ENCODE measurements around the gene BCL2A1. TPM values are rescaled to one million over a fixed set of nuclear protein-coding genes. Genes with fewer than 3 reads are reported as not detected.

Gene BCL2A1
- total RNA-seq, 1 experiment from 2014 or later: 4.7 TPM

DNA sequence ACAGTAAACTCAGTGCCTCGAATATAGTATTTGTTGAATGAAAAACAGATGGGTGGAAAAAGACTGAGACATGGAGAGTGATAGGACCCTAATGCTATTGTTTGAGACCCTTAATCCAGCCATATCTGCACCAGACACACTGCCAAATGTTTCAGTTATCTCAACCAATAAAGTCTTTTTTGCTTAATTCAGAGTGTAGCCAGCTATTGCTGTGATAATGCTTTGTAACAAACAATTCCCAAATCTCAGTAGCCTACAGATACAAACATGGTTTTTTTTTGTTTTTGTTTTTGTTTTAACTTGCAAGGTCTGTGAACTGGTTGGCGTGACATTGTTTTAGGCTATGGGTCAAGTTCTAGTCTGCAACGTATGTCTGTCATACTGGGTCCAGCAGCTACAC is 17.0 kb upstream of the BCL2A1 start:
- intact Hi-C loops (cut with micrococcal nuclease; ENCODE audit: unreplicated experiment) (no loop called here), in situ Hi-C loops (cut with HindIII; ENCODE audit: low pct_unique_long_range_greater_than_20kb, low sequenced_read_pairs) (no loop called here)
- no peak overlapping the region for H3K4me3 ChIP-seq (ENCODE audit: low read depth in 2 of 2, low read length in 2 of 2)
- no peak for TF ChIP-seq REST (IDR thresholded peaks at IDR 0.05; ENCODE audit: insufficient read depth in 1 of 2, low read depth in 2 of 2, low read length in 1 of 2)
- no peak for TF ChIP-seq SIN3A (IDR thresholded peaks at IDR 0.05; ENCODE audit: borderline replicate concordance, insufficient read depth, low read depth, low read length)
- ChIA-PET CTCF (no interaction called here), POLR2A (no interaction called here)
- ATAC-seq (no peak), DNase-seq (ENCODE audit: low read depth, low spot score) (no peak)
- no peaks in the 10 kb centered on the region for H3K4me1 ChIP-seq (ENCODE audit: control insufficient read depth, insufficient read depth, low read length)
- H3K36me3 ChIP-seq (ENCODE audit: control insufficient read depth, insufficient read depth, low read length): no peaks in the 10 kb centered on the region
- no peaks in the 10 kb centered on the region for H3K9me3 ChIP-seq (ENCODE audit: control insufficient read depth, insufficient read depth, low read depth, low read length)
- BruUV-seq (replicated peaks): no TSS peak
- no peaks in the 10 kb centered on the region for H3K27me3 ChIP-seq (ENCODE audit: control insufficient read depth, insufficient read depth, low read length)
- no peak overlapping the region for H3K27ac ChIP-seq (ENCODE audit: low read length)

GRCh38 chr15:79987569-79987955 is 16.6 kb upstream of the BCL2A1 start:
- Histone ChIP-seq H3K27me3 (ENCODE audit: control insufficient read depth, insufficient read depth, low read length) (no peaks in the 10 kb centered on the region), H3K36me3 (ENCODE audit: control insufficient read depth, insufficient read depth, low read length) (no peaks in the 10 kb centered on the region), H3K27ac (ENCODE audit: low read length) (no peak overlapping the region), H3K4me3 (ENCODE audit: low read depth in 2 of 2, low read length in 2 of 2) (no peak overlapping the region), H3K9me3 (ENCODE audit: control insufficient read depth, insufficient read depth, low read depth, low read length) (no peaks in the 10 kb centered on the region), H3K4me1 (ENCODE audit: control insufficient read depth, insufficient read depth, low read length) (no peaks in the 10 kb centered on the region)
- TF ChIP-seq POLR2AphosphoS5 (IDR thresholded peaks at IDR 0.05; ENCODE audit: low read depth, low read length): no peak
- TF ChIP-seq, protein P1, sequence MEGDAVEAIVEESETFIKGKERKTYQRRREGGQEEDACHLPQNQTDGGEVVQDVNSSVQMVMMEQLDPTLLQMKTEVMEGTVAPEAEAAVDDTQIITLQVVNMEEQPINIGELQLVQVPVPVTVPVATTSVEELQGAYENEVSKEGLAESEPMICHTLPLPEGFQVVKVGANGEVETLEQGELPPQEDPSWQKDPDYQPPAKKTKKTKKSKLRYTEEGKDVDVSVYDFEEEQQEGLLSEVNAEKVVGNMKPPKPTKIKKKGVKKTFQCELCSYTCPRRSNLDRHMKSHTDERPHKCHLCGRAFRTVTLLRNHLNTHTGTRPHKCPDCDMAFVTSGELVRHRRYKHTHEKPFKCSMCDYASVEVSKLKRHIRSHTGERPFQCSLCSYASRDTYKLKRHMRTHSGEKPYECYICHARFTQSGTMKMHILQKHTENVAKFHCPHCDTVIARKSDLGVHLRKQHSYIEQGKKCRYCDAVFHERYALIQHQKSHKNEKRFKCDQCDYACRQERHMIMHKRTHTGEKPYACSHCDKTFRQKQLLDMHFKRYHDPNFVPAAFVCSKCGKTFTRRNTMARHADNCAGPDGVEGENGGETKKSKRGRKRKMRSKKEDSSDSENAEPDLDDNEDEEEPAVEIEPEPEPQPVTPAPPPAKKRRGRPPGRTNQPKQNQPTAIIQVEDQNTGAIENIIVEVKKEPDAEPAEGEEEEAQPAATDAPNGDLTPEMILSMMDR (IDR thresholded peaks at IDR 0.05): no peak
- no peak for TF ChIP-seq SIN3A (IDR thresholded peaks at IDR 0.05; ENCODE audit: borderline replicate concordance, insufficient read depth, low read depth, low read length)
- no peak for TF ChIP-seq TCF7L2 (IDR thresholded peaks at IDR 0.05; ENCODE audit: low read depth, low read length)
- no peak for TF ChIP-seq REST (IDR thresholded peaks at IDR 0.05; ENCODE audit: insufficient read depth in 1 of 2, low read depth in 2 of 2, low read length in 1 of 2)
- ChIA-PET CTCF (no interaction called here), POLR2A (interaction anchor here (0.7 kb wide), 1 partner anchor 125 kb away, joined by 3 read pairs; no protein-coding TSS in a partner anchor)
- ATAC-seq (no peak), DNase-seq (ENCODE audit: low read depth, low spot score) (no peak)
- in situ Hi-C loops (cut with HindIII; ENCODE audit: low pct_unique_long_range_greater_than_20kb, low sequenced_read_pairs) (no loop called here), intact Hi-C loops (cut with micrococcal nuclease; ENCODE audit: unreplicated experiment) (no loop called here)
- BruUV-seq (replicated peaks): no TSS peak
